NB4 (cell line): ENCODE data around the gene VASH2.

Experiments used
- MYC ChIP-seq: IDR thresholded peaks from 2 replicates; pipeline ENCODE4 v1.6.1; 2011; ENCODE audit warnings: low read depth, low read length
- POLR2A ChIP-seq: IDR thresholded peaks from 2 replicates; pipeline ENCODE4 v1.6.1; 2011; ENCODE audit warnings: mild to moderate bottlenecking; ENCODE audit not compliant: insufficient read length; ENCODE audit errors: extremely low read depth
- TF ChIP-seq, protein P1 (sequence below): IDR thresholded peaks from one replicate; pipeline ENCODE4 v1.5.1; 2012; ENCODE audit warnings: low read depth, low read length
- TF ChIP-seq, protein P2 (sequence below): IDR thresholded peaks from 2 replicates; pipeline ENCODE4 v1.6.1; 2011; ENCODE audit warnings: low read depth, low read length

DNA sequence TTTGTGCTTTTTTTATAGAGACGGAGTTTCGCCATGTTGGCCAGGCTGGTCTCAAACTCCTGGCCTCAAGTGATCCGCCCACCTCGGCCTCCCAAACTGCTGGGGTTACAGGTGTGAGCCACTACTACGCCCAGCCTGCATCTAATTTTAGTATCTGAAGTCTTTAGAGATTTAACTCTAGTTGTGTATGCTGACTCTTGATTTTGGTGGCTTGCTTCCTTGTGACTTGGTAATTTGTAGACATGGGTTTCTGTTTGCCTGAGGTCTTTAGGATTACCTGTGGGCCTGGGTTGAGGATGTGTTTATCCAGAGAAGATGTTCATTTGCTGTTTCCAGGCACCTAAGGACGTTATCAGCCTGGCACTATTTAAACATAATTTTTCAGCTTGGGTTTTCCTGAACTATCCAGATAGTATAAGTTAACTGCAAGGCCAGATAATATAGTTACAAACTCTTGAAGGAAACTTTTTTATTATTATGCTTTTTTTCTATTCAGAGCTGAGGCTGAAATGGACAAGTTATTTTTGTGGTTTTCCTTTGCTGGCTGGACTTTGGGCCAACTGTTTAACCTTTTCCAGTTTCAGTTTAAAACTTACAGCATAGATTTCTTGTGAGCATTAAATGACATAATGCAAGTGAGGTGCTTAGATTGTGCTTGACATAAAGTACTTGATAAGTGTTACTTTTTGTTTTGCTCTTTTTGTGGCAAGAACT lies 7.5 kb upstream of the VASH2 start:
- TF ChIP-seq, protein P1, sequence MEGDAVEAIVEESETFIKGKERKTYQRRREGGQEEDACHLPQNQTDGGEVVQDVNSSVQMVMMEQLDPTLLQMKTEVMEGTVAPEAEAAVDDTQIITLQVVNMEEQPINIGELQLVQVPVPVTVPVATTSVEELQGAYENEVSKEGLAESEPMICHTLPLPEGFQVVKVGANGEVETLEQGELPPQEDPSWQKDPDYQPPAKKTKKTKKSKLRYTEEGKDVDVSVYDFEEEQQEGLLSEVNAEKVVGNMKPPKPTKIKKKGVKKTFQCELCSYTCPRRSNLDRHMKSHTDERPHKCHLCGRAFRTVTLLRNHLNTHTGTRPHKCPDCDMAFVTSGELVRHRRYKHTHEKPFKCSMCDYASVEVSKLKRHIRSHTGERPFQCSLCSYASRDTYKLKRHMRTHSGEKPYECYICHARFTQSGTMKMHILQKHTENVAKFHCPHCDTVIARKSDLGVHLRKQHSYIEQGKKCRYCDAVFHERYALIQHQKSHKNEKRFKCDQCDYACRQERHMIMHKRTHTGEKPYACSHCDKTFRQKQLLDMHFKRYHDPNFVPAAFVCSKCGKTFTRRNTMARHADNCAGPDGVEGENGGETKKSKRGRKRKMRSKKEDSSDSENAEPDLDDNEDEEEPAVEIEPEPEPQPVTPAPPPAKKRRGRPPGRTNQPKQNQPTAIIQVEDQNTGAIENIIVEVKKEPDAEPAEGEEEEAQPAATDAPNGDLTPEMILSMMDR = no peak
- TF ChIP-seq, protein P2, sequence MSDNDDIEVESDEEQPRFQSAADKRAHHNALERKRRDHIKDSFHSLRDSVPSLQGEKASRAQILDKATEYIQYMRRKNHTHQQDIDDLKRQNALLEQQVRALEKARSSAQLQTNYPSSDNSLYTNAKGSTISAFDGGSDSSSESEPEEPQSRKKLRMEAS = no peak
- TF ChIP-seq POLR2A = no peak
- TF ChIP-seq MYC = no peak
